Kidney epithelial cell (primary cell): Measurements from ENCODE around the gene AMZ1. TPM values are rescaled to one million over a fixed set of nuclear protein-coding genes. Genes with fewer than 3 reads are reported as not detected.
"Not testable (repeated sequence)": the region's sequence is repeated elsewhere in the genome, so short reads cannot be mapped to it uniquely, and the experiment has no call there.

Experiments used
- DNase-seq: peaks from one replicate; pipeline ENCODE4 v3.0.0-alpha.2; 2010; ENCODE audit warnings: low read depth
- H3K27me3 ChIP-seq: 2 replicates; pipeline ENCODE4 v1.6.0; 2011; ENCODE audit warnings: low read length; ENCODE audit not compliant: control insufficient read depth, insufficient read depth
- H3K36me3 ChIP-seq: 2 replicates; pipeline ENCODE4 v1.5.1; 2011; ENCODE audit warnings: low read length; ENCODE audit not compliant: control insufficient read depth, insufficient read depth
- H3K4me3 ChIP-seq: 2 replicates; pipeline ENCODE4 v1.5.1; 2011; ENCODE audit warnings: low read depth, mild to moderate bottlenecking, control low read depth, low read length
- total RNA-seq: library from RNA; depleted of rRNA; stranded (reverse); fragments of >200 nt; gene quantifications from 2 replicates; pipeline ENCODE4 v1.2.3, GENCODE V29; 2015
- TF ChIP-seq, protein P1 (sequence below): IDR thresholded peaks from 2 replicates; pipeline ENCODE4 v1.5.1; 2011; ENCODE audit warnings: mild to moderate bottlenecking, moderate library complexity, low read length, control low read depth, inconsistent platforms; ENCODE audit not compliant: insufficient read depth, poor library complexity, severe bottlenecking

Gene AMZ1
- total RNA-seq, 1 donor from 2014 or later, result 2.8 TPM

DNA sequence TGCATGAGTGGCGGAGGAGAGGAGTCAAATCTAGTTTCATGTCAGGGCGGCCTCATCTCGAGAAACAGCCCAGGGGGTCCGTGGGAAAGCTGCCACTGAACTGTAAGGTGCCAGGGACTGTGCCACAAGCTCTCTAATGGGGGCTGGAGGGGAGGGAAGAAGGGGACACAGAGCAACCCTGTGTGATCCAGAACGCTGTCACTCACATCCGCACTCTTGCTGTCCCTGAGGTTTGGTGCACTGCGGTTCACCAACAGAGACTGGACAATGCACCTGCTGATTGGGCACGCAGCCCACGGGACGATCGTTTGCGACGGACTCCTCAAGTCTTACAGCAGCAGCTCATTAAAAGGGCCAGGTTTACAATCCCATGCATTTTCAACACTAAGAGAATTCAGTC is 47.7 kb downstream of the AMZ1 start:
- TF ChIP-seq, protein P1, sequence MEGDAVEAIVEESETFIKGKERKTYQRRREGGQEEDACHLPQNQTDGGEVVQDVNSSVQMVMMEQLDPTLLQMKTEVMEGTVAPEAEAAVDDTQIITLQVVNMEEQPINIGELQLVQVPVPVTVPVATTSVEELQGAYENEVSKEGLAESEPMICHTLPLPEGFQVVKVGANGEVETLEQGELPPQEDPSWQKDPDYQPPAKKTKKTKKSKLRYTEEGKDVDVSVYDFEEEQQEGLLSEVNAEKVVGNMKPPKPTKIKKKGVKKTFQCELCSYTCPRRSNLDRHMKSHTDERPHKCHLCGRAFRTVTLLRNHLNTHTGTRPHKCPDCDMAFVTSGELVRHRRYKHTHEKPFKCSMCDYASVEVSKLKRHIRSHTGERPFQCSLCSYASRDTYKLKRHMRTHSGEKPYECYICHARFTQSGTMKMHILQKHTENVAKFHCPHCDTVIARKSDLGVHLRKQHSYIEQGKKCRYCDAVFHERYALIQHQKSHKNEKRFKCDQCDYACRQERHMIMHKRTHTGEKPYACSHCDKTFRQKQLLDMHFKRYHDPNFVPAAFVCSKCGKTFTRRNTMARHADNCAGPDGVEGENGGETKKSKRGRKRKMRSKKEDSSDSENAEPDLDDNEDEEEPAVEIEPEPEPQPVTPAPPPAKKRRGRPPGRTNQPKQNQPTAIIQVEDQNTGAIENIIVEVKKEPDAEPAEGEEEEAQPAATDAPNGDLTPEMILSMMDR, result no peak
- no peaks in the 10 kb centered on the region for H3K27me3 ChIP-seq
- H3K36me3 ChIP-seq, result peaks cover 3% of the 10 kb centered on the region
- H3K4me3 ChIP-seq, result no peak overlapping the region
- no peak for DNase-seq

DNA sequence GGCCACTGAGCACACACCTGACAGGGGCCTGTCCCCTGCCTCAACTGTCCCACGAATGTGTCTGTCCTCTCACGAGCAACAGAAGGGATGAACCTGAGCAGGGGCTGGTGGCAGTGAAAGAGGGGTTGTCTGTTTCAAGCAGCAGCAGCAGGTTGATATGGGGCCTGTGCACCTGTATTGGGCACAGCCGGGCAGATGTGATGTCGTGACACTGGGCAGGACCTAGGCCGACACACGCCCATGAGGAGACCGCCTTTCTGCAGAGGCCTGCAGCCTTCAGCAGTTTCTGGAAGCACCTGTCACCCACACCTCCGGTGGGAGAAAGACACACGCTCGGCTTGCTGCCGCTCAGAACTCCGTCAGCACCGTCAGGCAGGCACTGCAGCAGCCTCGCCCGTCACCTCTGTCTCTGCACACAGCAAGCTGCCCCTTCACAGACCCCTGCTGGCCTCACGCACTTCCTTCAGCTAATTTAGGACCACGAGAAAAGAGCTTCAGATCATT is 48.5 kb downstream of the AMZ1 start:
- DNase-seq, result no peak
- Histone ChIP-seq H3K27me3 (no peaks in the 10 kb centered on the region), H3K4me3 (no peak overlapping the region), H3K36me3 (no peaks in the 10 kb centered on the region)
- TF ChIP-seq, protein P1, result no peak

DNA sequence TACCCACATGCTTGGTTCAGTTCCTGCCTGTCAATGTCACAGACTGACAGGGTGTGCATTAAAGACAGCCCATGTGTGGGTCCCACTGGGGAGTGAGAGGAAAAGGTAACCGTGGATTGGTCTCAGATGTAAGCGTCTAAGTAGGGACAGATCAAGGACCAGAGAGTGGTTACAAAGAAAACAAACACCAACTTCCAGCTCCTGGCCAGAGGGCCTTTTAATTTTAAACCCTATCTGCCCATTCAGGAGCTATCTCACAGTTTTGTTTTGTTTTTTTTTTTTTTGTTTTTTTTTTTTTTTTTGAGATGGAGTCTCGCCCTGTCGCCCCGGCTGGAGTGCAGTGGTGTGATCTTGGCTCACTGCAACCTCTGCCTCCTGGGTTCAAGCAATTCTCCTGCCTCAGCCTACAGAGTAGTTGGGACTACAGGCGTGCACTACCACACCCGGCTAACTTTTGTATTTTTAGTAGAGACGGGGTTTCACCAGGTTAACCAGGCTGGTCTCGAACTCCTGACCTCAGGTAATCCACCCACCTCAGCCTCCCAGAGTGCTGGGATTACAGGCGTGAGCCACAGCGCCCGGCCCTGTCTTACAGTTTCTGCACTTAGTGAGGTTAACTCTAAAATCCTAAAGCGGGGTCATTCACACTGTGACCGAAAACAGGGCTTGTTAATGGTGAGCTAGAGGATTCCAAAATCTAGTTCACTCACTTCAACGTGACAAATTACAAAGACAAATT is 49.2 kb downstream of the AMZ1 start:
- not testable (repeated sequence) for DNase-seq, H3K36me3 ChIP-seq, H3K4me3 ChIP-seq, H3K27me3 ChIP-seq

DNA sequence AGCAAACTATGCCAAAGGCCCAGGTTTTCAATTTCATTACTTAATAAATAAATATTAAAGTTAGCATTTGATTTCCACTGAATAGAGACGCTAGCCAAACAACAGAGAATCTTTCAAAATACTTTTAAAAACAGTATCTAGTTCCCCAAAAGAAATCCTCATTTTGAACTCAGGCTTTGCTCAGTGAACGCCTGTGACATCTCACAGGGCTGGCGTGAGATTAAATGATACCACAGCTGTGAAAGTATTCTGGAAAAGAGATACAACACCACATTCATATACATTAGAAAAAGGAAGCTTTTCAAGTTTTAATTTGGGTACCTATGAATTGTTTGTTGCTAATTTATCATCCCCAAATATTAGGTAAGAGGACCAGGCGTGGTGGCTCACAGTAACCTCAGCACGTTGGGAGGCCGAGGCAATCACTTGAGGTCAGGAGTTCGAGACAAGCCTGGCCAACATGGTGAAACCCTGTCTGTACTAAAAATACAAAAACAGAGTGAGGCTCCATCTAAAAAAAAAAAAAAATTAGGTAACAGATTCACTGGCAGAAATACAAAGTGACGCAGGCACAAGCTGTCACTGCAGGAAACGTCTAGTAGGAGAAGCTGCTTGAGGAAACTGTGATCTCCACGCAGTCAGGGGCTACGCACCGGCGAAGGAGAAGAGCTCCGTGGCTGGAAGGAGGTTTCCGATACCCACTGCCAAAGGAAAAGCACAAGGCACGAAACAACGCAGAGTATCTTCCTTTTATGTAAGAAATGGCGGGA is 50.0 kb downstream of the AMZ1 start:
- no peak for DNase-seq
- Histone ChIP-seq H3K36me3 (no peaks in the 10 kb centered on the region), H3K4me3 (no peak overlapping the region), H3K27me3 (no peaks in the 10 kb centered on the region)
- TF ChIP-seq, protein P1, result no peak

DNA sequence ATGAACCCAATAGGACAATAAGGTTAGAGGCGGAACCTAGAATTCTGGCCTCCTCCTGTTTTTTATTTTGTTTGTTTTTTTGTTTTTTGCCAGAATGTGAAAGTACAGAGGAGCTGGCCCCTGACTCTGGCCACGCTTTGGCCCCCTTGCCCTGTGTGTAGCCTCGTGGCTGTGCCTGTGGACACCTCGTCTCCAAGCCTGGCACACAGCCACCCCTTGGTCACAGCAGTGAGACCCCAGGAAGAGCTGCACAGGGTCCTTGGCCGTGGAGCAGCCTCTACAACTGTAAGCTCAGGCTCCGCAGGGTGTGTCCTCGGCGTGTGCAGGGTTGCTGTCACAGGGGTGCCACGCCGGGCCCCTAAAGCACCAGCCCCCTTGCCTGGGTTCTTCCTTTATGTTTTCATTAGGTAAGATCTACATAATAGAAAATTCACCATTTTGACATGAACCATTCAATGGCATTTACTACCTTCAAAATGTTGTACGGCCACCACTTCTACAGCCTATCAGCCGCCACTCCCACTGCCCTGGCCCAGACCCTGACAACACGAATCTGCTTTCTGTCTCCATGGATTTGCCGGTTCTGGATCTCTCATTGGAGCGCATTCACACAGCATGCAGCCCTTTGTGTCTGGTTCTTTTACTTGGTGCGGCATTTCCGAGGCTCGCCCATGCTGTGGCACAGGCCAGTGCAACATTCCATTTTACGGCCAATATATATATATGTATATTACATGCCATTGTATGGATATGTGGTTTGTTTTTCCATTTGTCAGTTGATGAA is 51.0 kb downstream of the AMZ1 start:
- Histone ChIP-seq H3K4me3 (no peak overlapping the region), H3K27me3 (no peaks in the 10 kb centered on the region), H3K36me3 (no peaks in the 10 kb centered on the region)
- TF ChIP-seq, protein P1, result no peak
- no peak for DNase-seq

DNA sequence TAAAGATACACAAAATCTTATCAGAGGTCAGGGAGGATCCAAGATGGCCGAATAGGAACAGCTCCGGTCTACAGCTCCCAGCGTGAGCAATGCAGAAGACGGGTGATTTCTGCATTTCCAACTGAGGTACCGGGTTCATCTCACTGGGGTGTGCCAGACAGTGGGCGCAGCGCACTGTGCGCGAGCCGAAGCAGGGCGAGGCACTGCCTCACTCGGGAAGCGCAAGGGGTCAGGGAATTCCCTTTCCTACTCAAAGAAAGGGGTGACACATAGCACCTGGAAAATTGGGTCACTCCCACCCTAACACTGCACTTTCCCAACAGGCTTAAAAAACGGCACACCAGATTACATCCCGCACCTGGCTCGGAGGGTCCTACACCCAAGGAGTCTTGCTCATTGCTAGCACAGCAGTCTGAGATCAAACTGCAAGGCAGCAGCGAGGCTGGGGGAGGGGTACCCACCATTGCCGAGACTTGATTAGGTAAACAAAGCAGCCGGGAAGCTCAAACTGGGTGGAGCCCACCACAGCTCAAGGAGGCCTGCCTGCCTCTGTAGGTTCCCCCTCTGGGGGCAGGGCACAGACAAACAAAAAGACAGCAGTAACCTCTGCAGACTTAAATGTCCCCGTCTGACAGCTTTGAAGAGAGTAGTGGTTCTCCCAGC is 55.7 kb downstream of the AMZ1 start:
- DNase-seq, H3K4me3 ChIP-seq, H3K36me3 ChIP-seq, H3K27me3 ChIP-seq: not testable (repeated sequence)

DNA sequence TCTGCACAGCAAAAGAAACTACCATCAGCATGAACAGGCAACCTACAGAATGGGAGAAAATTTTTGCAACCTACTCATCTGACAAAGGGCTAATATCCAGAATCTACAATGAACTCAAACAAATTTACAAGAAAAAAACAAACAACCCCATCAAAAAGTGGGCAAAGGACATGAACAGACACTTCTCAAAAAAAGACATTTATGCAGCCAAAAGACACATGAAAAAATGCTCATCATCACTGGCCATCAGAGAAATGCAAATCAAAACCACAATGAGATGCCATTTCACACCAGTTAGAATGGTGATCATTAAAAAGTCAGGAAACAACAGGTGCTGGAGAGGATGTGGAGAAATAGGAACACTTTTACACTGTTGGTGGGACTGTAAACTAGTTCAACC is 60.7 kb downstream of the AMZ1 start:
- H3K4me3 ChIP-seq, H3K27me3 ChIP-seq, H3K36me3 ChIP-seq, DNase-seq: not testable (repeated sequence)
